Stimulated activated CD8-positive, alpha-beta memory T cell treated with anti-CD3 and anti-CD28 coated beads, Interleukin-12 subunit alpha, Interleukin-12 subunit beta, amount 100 ng/mL, for 24 hours (primary cell): ENCODE data around the gene USP30.
"Not testable (repeated sequence)": the region's sequence is repeated elsewhere in the genome, so short reads cannot be mapped to it uniquely, and the experiment has no call there.

ENCODE experiments used
- DNase-seq: peaks from one replicate; pipeline ENCODE4 v3.0.0-alpha.2; 2020; ENCODE audit errors: extremely low read depth

Gene USP30

DNA sequence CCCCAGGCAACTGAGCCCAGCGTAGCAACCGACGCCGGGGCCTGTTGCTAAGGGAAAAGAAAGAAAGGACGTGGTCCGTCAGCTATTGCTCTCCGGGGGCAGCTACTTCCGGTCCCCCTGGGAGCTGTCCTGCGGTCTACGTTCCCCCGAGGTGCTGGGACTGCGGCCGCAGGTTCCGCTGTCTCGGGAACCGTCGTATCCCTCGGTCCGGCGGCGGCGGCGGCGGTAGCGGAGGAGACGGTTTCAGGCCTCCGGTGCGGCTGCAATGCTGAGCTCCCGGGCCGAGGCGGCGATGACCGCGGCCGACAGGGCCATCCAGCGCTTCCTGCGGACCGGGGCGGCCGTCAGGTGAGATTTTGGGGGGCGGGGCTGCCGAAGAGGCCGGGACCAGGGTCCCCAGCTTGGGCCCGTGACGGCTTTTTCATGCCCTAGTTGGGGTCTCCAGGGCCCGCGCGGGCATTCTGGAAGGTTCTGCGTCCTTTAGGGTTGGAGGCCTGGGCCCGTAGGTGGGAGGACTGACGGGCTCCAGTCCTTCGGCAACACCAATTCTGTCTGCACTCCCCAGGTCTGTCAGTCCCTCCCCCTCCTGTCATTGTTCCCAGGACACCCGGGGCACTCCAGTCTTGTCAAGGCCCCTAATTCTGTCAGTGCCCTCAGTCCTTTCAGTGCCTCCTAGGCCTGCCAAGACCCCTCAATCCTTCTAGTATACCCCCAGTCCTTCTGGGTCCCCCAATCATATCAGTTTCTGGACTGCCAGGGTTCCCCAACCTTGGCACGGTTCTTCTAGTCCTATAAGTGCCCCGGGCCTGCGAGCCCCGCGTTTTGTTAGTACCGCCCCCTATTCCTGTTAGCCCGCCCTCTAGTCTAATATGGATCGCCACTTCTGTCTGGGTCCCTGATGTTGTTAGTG, at the start of gene USP30:
TSS of gene USP30 (plus strand) at position 163 of the 910 bp plus-strand sequence. CDS start at position 266, 103 bp downstream.
- peak; percentile 61 for DNase-seq

GRCh38 chr12:109004017-109004416, 48.4 kb upstream of the USP30 start:
- no peak for DNase-seq

GRCh38 chr12:109009766-109010165, 42.6 kb upstream of the USP30 start:
- no peak for DNase-seq

GRCh38 chr12:109010259-109010658, 42.1 kb upstream of the USP30 start:
- no peak for DNase-seq

DNA sequence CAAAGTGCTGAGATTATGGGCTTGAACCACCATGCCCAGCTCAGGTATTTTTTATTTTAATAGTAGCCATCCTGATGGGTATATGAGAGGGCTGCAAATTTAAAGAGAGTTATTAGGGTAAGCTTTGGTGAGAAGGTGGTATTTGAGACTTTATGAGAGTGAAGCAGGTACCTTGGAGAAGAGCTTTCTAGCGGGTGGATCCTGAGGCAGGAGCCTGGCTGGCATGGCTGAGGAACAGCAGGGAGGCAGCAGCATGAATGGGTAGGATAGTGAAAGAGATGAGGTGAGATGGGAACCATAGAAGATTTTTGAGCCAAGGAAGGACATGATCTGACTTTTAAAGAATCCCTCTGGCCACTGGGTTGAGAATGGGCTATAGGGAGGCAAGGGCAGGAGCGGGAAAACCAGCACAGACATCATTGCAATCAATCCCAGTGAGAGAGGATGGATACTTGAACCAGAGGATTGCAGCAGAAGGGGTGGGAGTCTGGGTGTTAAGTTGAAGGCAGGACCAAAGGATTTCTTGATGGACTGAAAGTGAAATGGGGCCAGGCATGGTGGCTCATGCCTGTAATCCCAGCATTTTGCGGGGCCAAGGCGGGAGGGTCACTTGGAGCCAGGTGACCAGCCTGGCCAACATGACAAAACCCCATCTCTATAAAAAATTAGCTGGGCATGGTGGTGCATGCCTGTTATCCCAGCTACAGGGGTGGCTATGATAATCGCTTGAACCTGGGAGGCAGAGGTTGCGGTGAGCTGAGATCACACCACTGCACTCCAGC, 37.2 kb upstream of the USP30 start:
- no peak for DNase-seq

GRCh38 chr12:109016016-109016415, 36.4 kb upstream of the USP30 start:
- no peak for DNase-seq

- no peak for DNase-seq
These were observed 35.4 kb upstream of the USP30 start for GRCh38 chr12:109016978-109017377.

- no peak for DNase-seq
These were observed 34.1 kb upstream of the USP30 start for GRCh38 chr12:109018296-109018695.

- no peak for DNase-seq
These were observed 32.1 kb upstream of the USP30 start for GRCh38 chr12:109020146-109020795.

GRCh38 chr12:109020796-109021380, 31.5 kb upstream of the USP30 start, which contains the start of gene SVOP:
Gene SVOP, minus strand, starts transcription at chr12:109021068. Its CDS starts 200 bp downstream, at chr12:109020868.
- DNase-seq = no peak

DNA sequence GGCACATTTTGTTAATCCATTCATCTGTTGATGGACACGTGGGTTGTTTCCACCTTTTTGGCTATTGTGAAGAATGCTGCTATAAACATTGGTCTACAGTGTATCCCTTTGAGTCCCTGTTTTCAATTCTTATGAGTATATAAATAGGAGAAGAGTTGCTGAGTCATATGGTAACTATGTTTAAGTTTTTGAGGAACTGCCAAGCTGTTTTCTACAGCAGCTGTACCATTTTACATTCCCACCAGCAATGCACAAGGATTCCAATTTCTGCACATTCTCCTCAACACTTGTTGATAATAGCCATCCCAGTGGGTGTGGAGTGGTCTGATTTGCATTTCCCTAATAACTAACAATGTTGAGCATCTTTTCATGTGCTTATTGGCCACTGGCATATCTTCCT, 24.6 kb upstream of the USP30 start:
- DNase-seq = no peak

DNA sequence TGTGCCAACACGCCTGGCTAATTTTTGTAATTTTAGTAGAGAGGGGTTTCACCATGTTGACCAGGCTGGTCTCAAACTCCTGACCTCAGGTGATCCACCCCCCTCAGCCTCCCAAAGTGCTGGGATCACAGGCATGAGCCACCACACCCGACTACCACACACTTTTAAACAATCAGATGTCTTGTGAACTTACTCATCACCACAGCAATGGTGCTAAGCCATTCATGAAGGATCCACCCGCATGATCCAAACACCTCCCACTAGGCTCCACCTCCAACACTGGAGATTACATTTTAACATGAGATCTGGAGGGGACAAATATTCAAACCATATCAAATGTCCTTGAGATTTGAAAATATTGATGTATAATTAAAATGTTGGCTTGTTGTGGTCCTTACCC, 23.8 kb upstream of the USP30 start:
- not testable (repeated sequence) for DNase-seq

- no peak for DNase-seq
These were observed 23.0 kb upstream of the USP30 start for GRCh38 chr12:109029411-109029810.

DNA sequence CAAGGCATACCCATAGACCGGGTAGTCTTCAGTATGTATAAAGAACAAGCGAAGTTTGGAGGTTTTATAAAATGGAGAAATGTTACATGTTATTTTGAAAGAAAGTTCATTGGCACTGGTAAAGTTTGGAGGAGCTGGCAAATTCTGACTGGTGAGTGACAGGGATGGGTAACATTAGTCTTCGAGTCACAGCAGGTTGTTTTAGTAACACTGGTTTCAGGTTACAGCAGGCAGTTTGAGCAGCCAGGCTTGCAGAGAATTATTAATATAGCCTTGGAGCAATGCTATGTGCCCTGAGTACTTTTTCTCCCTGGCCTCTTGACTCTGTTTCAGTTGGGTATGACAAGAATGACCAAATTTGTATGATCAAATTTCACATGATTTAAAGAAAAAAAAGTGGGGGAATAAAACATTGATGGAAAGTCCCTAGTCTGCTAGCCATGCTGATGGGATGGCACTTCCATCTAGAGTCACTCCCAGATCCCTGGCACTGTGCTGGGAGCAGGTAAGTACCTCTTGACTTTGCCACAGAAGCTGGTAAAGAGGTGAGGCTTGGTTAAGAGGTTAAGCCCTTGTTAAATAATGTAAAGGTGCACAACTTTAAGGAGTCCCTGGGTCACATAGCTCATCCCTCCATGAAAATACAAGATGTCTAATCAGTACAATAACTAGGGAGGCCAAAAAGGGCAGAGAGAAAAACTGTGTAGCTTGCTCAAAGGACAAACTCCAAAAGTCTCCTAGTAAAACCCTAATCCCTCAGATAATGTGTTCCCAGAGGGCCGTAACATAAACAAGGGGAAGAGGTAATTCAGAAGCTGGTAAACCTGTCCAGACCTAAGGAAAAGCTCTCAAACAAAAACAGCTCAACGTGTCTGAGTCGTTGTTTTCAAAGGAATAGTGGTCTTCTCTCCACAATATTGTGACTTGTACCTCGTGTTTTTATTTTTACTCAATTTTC, 18.9 kb upstream of the USP30 start:
- DNase-seq = no peak

DNA sequence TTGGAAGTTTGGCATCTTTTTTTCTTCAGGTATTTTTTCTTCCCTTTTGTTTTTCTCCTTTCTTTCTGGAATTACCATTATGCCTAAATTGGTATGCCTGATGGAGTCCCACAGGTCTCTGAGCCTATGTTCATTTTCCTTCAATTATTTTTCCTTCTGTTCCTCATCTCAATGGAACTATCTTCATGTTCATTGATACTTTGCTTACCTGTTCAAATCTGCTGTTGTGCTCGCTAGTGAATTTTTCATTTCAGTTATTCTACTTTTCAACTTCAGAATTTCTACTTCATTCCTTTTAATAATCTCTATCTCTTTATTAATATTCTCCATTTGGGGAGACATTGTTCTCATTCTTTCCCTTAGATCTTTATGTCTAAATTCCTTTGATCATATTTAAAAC, 15.4 kb upstream of the USP30 start:
- no peak for DNase-seq

DNA sequence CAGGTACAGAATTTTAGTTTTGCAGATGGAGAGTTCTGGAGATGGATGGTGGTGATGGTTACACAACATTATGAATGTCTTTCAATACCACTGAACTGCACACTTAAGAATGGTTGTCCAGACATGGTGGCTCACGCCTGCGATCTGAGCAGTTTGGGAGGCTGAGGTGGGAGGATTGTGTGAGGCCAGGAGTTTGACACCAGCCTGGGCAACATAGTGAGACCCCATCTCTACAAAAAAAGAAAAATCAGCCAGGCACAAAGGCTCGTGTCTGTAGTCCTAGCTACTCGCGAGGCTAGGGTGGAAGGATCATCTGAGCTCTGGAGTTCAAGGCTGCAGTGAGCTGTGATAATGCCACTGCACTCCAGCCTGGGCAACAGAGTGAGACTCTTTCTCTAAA, 8.1 kb upstream of the USP30 start:
- DNase-seq = no peak

DNA sequence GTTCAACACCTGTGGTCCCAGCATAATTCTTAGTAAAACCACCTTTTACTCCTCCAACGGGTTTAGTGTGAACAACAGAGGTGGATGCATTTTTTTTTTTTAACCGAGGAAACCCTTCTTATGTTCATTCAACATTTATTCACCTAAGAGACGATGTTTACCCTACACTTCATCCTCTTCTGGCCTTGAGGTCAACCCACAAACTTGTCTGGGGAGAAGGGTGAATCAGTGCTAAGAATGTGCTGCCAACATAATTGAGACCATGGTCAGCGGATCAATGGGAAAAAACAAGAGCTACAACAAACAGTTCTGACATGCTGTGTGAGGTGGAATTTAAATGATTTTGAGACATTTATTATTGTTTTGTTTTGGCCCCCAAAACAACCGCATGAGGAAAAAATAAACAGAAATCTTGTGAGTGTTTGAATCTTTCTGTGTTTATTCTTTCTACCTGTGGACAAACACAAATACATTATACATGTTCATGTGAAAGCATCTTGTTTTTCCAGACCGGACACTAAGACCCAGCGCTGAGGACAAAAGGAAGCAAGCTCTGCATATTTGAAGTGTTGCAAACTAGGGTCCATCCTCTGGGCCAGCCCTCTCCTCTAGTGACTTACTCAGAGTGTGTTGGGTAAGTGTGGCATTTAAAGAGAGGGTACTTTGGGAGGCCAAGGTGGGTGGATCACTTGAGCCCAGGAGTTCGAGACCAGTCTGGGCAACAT, 5.1 kb upstream of the USP30 start:
- DNase-seq = no peak

GRCh38 chr12:109048706-109049105, 3.7 kb upstream of the USP30 start:
- DNase-seq = not testable (repeated sequence)

DNA sequence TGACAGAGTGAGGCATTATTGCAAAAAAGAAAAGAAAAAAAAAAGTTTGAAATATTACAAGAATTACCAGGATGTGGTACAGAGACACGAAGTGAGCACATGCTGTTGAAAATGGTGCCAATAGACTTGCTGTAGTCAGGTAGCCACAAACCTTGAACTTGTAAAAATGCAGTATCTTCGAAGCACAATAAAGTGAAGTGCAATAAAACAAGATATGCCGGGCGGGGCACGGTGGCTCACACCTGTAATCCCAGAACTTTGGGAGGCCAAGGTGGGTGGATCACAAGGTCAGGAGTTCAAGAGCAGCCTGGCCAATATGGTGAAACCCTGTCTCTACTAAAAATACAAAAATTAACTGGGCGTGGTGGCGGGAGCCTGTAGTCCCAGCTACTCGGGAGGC, 2.6 kb upstream of the USP30 start:
- not testable (repeated sequence) for DNase-seq

- no peak for DNase-seq
These were observed 321 bp upstream of the USP30 start for GRCh38 chr12:109052097-109052413.
